ENCODE measurements around the gene CPLANE1.

- TF ChIP-seq CTCF (IDR thresholded peaks at IDR 0.05) (no peak), POLR2A (IDR thresholded peaks at IDR 0.05) (no peak)
These were observed 83.0 kb downstream of the CPLANE1 start for GRCh38 chr5:37166197-37166596.

Measured in thyroid gland (tissue), 4 donors.